Spleen (tissue), 7 donors: ENCODE results near the gene RABGAP1.

Source experiments
- CTCF ChIP-seq, 11 experiments: fragments of 200-600 bp in 7 of 11; fragments of 450-650 bp in 4 of 11; sonication (generic) in 4 of 11; IDR thresholded peaks in 8 of 11; conservative IDR thresholded peaks in 3 of 11; 1 replicate in 7 of 11; 2 replicates in 4 of 11; pipeline versions ENCODE4 v1.4.0 to v1.8.0; 2016 to 2021; ENCODE audit warnings: antibody characterized with exemption in 11 of 11, inconsistent platforms in 4 of 11, mild to moderate bottlenecking in 1 of 11
- POLR2A ChIP-seq, 3 donors: fragments of 450-650 bp; IDR thresholded peaks; one replicate each; pipeline ENCODE4 v1.5.1; 2017; ENCODE audit warnings: antibody characterized with exemption in 3 of 3, mild to moderate bottlenecking in 1 of 3
- POLR2AphosphoS5 ChIP-seq, 3 donors: sonication (generic); formaldehyde crosslinking; IDR thresholded peaks; one replicate each; pipeline ENCODE4 v1.5.1; 2017; ENCODE audit warnings: antibody characterized with exemption in 3 of 3
- donor health status: DM: no; HTN: no; CAD: no; lungs with moderate emphysema.
- donor health status: DM: no; HTN: no; CAD: no.
- donor health status: DM: no; HTN: no; CAD: no.

- TF ChIP-seq POLR2AphosphoS5 (IDR thresholded peaks at IDR 0.05): no peak
- no peak for TF ChIP-seq POLR2A (IDR thresholded peaks at IDR 0.05)
- no peak for TF ChIP-seq CTCF (IDR thresholded peaks at IDR 0.05 in 8 of 11, conservative IDR thresholded peaks at IDR 0.05 in 3 of 11)
Measured at GRCh38 chr9:122918310-122918709, 22.5 kb upstream of the RABGAP1 start.
